Adipocyte (in vitro differentiated cells): ENCODE measurements around the gene PSMC3IP.

Source experiments
- DNase-seq: peaks from one replicate; pipeline ENCODE4 v3.0.0-alpha.2; 2015; ENCODE audit warnings: low read depth
- H3K27me3 ChIP-seq: replicated peaks from 2 replicates; pipeline ENCODE4 v1.7.0; 2013; ENCODE audit warnings: mild to moderate bottlenecking, low read length, moderate library complexity; ENCODE audit not compliant: control insufficient read depth, insufficient read depth
- H3K36me3 ChIP-seq: 2 replicates; pipeline ENCODE4 v1.7.0; 2013; ENCODE audit warnings: low read length, mild to moderate bottlenecking, moderate library complexity; ENCODE audit not compliant: control insufficient read depth, insufficient read depth, severe bottlenecking
- H3K4me1 ChIP-seq: 2 replicates; pipeline ENCODE4 v1.7.0; 2013; ENCODE audit warnings: mild to moderate bottlenecking, low read length, moderate library complexity; ENCODE audit not compliant: control insufficient read depth, insufficient read depth
- H3K4me3 ChIP-seq: 2 replicates; pipeline ENCODE4 v1.7.0; 2013; ENCODE audit warnings: mild to moderate bottlenecking, low read length, moderate library complexity
- H3K9ac ChIP-seq: 2 replicates; pipeline ENCODE4 v1.7.0; 2013; ENCODE audit warnings: mild to moderate bottlenecking, low read length, moderate library complexity
- H3K9me3 ChIP-seq: 2 replicates; pipeline ENCODE4 v1.7.0; 2013; ENCODE audit warnings: mild to moderate bottlenecking, low read length, moderate library complexity; ENCODE audit not compliant: control insufficient read depth

The PSMC3IP gene

GRCh38 chr17:42609182-42609813 is 31.8 kb upstream of the PSMC3IP start, which contains the start of the genes RETREG3 and TUBG1:
RETREG3 (minus strand) TSS chr17:42609374; CDS start chr17:42609324, 50 bp downstream.
TUBG1 (plus strand) TSS chr17:42609683; CDS start chr17:42609738, 55 bp downstream.
- Histone ChIP-seq H3K9me3 (no peaks in the 10 kb centered on the region), H3K4me3 (peak within 1 kb of the TSS; percentile 95), H3K36me3 (peaks cover 26% of the 10 kb centered on the region), H3K9ac (peak within 1 kb of the TSS; percentile 98), H3K27me3 (no peaks in the 10 kb centered on the region), H3K4me1 (peaks cover 12% of the 10 kb centered on the region)
- DNase-seq = peak; percentile 100

GRCh38 chr17:42608305-42609181 is 31.0 kb upstream of the PSMC3IP start:
- peaks cover 12% of the 10 kb centered on the region for H3K4me1 ChIP-seq
- DNase-seq = peak; percentile 49
- H3K9ac ChIP-seq = peak overlapping the region; percentile 98

GRCh38 chr17:42607769-42608168 is 30.2 kb upstream of the PSMC3IP start:
- H3K4me3 ChIP-seq = peak overlapping the region; percentile 95
- H3K9me3 ChIP-seq = no peaks in the 10 kb centered on the region
- no peaks in the 10 kb centered on the region for H3K27me3 ChIP-seq
- peaks cover 12% of the 10 kb centered on the region for H3K4me1 ChIP-seq
- peak overlapping the region; percentile 98 for H3K9ac ChIP-seq
- H3K36me3 ChIP-seq = peaks cover 11% of the 10 kb centered on the region
- no peak for DNase-seq

More at GRCh38 chr17:42608305-42609181, 31.0 kb upstream of the PSMC3IP start:
- no peaks in the 10 kb centered on the region for H3K9me3 ChIP-seq
- H3K36me3 ChIP-seq = peaks cover 19% of the 10 kb centered on the region
- H3K27me3 ChIP-seq = no peaks in the 10 kb centered on the region
- peak overlapping the region; percentile 95 for H3K4me3 ChIP-seq

- H3K4me3 ChIP-seq = no peak overlapping the region
- DNase-seq = no peak
- no peak overlapping the region for H3K9ac ChIP-seq
- H3K27me3 ChIP-seq = no peaks in the 10 kb centered on the region
- no peaks in the 10 kb centered on the region for H3K9me3 ChIP-seq
- H3K4me1 ChIP-seq = peaks cover 16% of the 10 kb centered on the region
- H3K36me3 ChIP-seq = no peaks in the 10 kb centered on the region
Measured at GRCh38 chr17:42603318-42603717, 25.8 kb upstream of the PSMC3IP start.

- peaks cover 10% of the 10 kb centered on the region for H3K4me1 ChIP-seq
- no peaks in the 10 kb centered on the region for H3K9me3 ChIP-seq
- H3K27me3 ChIP-seq = no peaks in the 10 kb centered on the region
- peaks cover 2% of the 10 kb centered on the region for H3K36me3 ChIP-seq
- H3K4me3 ChIP-seq = no peak overlapping the region
- no peak for DNase-seq
- H3K9ac ChIP-seq = no peak overlapping the region
Measured at GRCh38 chr17:42598905-42599304, 21.4 kb upstream of the PSMC3IP start.

GRCh38 chr17:42596386-42596785 is 18.9 kb upstream of the PSMC3IP start:
- Histone ChIP-seq H3K27me3 (no peaks in the 10 kb centered on the region), H3K4me3 (no peak overlapping the region), H3K4me1 (peaks cover 10% of the 10 kb centered on the region), H3K9me3 (no peaks in the 10 kb centered on the region), H3K36me3 (peaks cover 8% of the 10 kb centered on the region), H3K9ac (no peak overlapping the region)
- no peak for DNase-seq

GRCh38 chr17:42591411-42591810 is 13.9 kb upstream of the PSMC3IP start:
- Histone ChIP-seq H3K27me3 (no peaks in the 10 kb centered on the region), H3K4me1 (peaks cover 14% of the 10 kb centered on the region), H3K9ac (no peak overlapping the region), H3K36me3 (peaks cover 56% of the 10 kb centered on the region), H3K4me3 (no peak overlapping the region), H3K9me3 (no peaks in the 10 kb centered on the region)
- DNase-seq = no peak

- Histone ChIP-seq H3K4me1 (peaks cover 19% of the 10 kb centered on the region), H3K4me3 (no peak overlapping the region), H3K27me3 (no peaks in the 10 kb centered on the region), H3K36me3 (peaks cover 60% of the 10 kb centered on the region), H3K9ac (no peak overlapping the region), H3K9me3 (no peaks in the 10 kb centered on the region)
- no peak for DNase-seq
Measured at GRCh38 chr17:42590886-42591285, 13.4 kb upstream of the PSMC3IP start.

- peaks cover 35% of the 10 kb centered on the region for H3K4me1 ChIP-seq
- no peak for DNase-seq
Measured at GRCh38 chr17:42586514-42587230, 9.1 kb upstream of the PSMC3IP start.

GRCh38 chr17:42585353-42585752 is 7.8 kb upstream of the PSMC3IP start:
- H3K9ac ChIP-seq = peak overlapping the region; percentile 70
- H3K27me3 ChIP-seq = no peaks in the 10 kb centered on the region
- H3K9me3 ChIP-seq = no peaks in the 10 kb centered on the region
- peak; percentile 9 for DNase-seq
- H3K4me3 ChIP-seq = peak overlapping the region; percentile 48
- peaks cover 96% of the 10 kb centered on the region for H3K36me3 ChIP-seq
- peaks cover 35% of the 10 kb centered on the region for H3K4me1 ChIP-seq

More at GRCh38 chr17:42586514-42587230, 9.1 kb upstream of the PSMC3IP start:
- no peak overlapping the region for H3K4me3 ChIP-seq
- no peaks in the 10 kb centered on the region for H3K27me3 ChIP-seq
- no peak overlapping the region for H3K9ac ChIP-seq
- peaks cover 95% of the 10 kb centered on the region for H3K36me3 ChIP-seq
- no peaks in the 10 kb centered on the region for H3K9me3 ChIP-seq

- no peaks in the 10 kb centered on the region for H3K27me3 ChIP-seq
- H3K36me3 ChIP-seq = peaks cover 95% of the 10 kb centered on the region
- peaks cover 35% of the 10 kb centered on the region for H3K4me1 ChIP-seq
- no peaks in the 10 kb centered on the region for H3K9me3 ChIP-seq
- peak overlapping the region; percentile 70 for H3K9ac ChIP-seq
- peak overlapping the region; percentile 25 for H3K4me3 ChIP-seq
- no peak for DNase-seq
Measured at GRCh38 chr17:42584880-42585279, 7.4 kb upstream of the PSMC3IP start.
